ENCODE measurements around the gene UBE2A. TPM values are rescaled to one million over a fixed set of nuclear protein-coding genes. Genes with fewer than 3 reads are reported as not detected.

Gene UBE2A
- total and polyA plus RNA-seq, 2 donors (not counting 1 experiment from before 2014, with no cell fraction given) = 28.4 to 106 TPM

DNA sequence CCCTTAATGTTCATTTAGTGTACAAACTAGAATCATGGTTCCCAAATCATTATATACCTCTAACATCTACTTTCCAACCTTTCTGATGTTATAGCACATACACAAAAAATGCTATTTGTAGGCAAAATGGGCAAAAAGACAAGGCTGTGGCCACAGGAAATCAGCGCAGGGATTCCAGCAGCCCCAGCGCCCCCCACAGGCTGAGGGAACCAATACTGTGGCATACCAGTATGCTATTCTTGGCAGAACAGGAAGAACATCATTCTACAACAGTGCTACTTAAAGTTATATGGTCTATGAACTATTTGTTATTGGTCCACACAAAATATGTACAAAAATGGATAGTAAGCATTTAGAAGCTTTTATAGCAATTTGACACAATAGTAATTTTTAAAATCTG is 34.5 kb upstream of the UBE2A start:
- H3K36me3 ChIP-seq (ENCODE audit: control insufficient read depth, insufficient read depth, low read length) = no peaks in the 10 kb centered on the region
- no peak overlapping the region for H2AFZ ChIP-seq (ENCODE audit: low read length)
- no peak overlapping the region for H3K4me3 ChIP-seq (replicated peaks in 1 of 4; ENCODE audit: control extremely low read depth in 1 of 4, insufficient read depth in 1 of 4, low read depth in 3 of 4, low read length in 4 of 4)
- DNase-seq (ENCODE audit: low read depth in 2 of 2) = no peak
- no peaks in the 10 kb centered on the region for H3K27me3 ChIP-seq (ENCODE audit: control insufficient read depth, insufficient read depth, low read length)
- no peaks in the 10 kb centered on the region for H3K4me1 ChIP-seq (ENCODE audit: control insufficient read depth, extremely low read depth, insufficient read depth, low read length)
- H3K9me3 ChIP-seq (ENCODE audit: control insufficient read depth, insufficient read depth, low read depth, low read length) = no peaks in the 10 kb centered on the region
- no peaks in the 10 kb centered on the region for H3K79me2 ChIP-seq (ENCODE audit: control insufficient read depth, insufficient read depth, low read length)
- TF ChIP-seq, protein P1, sequence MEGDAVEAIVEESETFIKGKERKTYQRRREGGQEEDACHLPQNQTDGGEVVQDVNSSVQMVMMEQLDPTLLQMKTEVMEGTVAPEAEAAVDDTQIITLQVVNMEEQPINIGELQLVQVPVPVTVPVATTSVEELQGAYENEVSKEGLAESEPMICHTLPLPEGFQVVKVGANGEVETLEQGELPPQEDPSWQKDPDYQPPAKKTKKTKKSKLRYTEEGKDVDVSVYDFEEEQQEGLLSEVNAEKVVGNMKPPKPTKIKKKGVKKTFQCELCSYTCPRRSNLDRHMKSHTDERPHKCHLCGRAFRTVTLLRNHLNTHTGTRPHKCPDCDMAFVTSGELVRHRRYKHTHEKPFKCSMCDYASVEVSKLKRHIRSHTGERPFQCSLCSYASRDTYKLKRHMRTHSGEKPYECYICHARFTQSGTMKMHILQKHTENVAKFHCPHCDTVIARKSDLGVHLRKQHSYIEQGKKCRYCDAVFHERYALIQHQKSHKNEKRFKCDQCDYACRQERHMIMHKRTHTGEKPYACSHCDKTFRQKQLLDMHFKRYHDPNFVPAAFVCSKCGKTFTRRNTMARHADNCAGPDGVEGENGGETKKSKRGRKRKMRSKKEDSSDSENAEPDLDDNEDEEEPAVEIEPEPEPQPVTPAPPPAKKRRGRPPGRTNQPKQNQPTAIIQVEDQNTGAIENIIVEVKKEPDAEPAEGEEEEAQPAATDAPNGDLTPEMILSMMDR (conservative IDR thresholded peaks at IDR 0.05 in 1 of 2, IDR thresholded peaks at IDR 0.05 in 1 of 2; ENCODE audit: low read depth in 1 of 2, low read length in 2 of 2) = no peak
- TF ChIP-seq EZH2 (IDR thresholded peaks at IDR 0.05; ENCODE audit: low read length, missing control alignments) = no peak
- H3K4me2 ChIP-seq (ENCODE audit: extremely low read depth, insufficient read depth, low read length) = no peak overlapping the region
- no peaks in the 10 kb centered on the region for H4K20me1 ChIP-seq (ENCODE audit: control insufficient read depth, extremely low read depth, insufficient read depth, low read length)
- H3K9ac ChIP-seq (ENCODE audit: insufficient read depth, low read length) = no peak overlapping the region
- no peak overlapping the region for H3K27ac ChIP-seq (ENCODE audit: insufficient read depth, low read length)

DNA sequence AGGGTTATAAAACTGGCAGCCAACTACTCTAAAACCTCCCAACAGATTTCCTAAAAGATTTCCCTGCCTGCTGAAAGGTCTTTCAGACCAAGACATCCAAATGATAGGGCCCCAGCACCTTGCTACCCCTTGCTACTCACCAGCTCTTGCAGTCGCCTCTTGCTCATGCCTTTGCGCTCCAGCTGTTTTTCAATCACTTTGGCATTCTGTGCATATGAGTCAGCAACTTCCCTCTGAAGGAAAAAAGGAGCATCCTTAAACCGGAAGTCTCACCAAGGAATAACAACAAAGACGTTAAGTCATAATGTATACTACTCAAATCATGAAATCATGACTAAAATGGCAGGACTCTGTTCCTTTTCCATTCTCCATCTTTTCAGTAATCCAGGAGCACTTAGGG is 33.2 kb upstream of the UBE2A start:
- H3K27ac ChIP-seq (ENCODE audit: insufficient read depth, low read length) = peak overlapping the region; percentile 34
- no peaks in the 10 kb centered on the region for H4K20me1 ChIP-seq (ENCODE audit: control insufficient read depth, extremely low read depth, insufficient read depth, low read length)
- DNase-seq (ENCODE audit: low read depth in 2 of 2) = peak; percentile 63 to 74
- H3K36me3 ChIP-seq (ENCODE audit: control insufficient read depth, insufficient read depth, low read length) = no peaks in the 10 kb centered on the region
- H2AFZ ChIP-seq (ENCODE audit: low read length) = no peak overlapping the region
- no peak overlapping the region for H3K4me3 ChIP-seq (replicated peaks in 1 of 4; ENCODE audit: control extremely low read depth in 1 of 4, insufficient read depth in 1 of 4, low read depth in 3 of 4, low read length in 4 of 4)
- H3K4me1 ChIP-seq (ENCODE audit: control insufficient read depth, extremely low read depth, insufficient read depth, low read length) = no peaks in the 10 kb centered on the region
- no peak overlapping the region for H3K9ac ChIP-seq (ENCODE audit: insufficient read depth, low read length)
- no peaks in the 10 kb centered on the region for H3K27me3 ChIP-seq (ENCODE audit: control insufficient read depth, insufficient read depth, low read length)
- H3K9me3 ChIP-seq (ENCODE audit: control insufficient read depth, insufficient read depth, low read depth, low read length) = no peaks in the 10 kb centered on the region
- no peaks in the 10 kb centered on the region for H3K79me2 ChIP-seq (ENCODE audit: control insufficient read depth, insufficient read depth, low read length)
- TF ChIP-seq, protein P1 (conservative IDR thresholded peaks at IDR 0.05 in 1 of 2, IDR thresholded peaks at IDR 0.05 in 1 of 2; ENCODE audit: low read depth in 1 of 2, low read length in 2 of 2) = no peak
- TF ChIP-seq EZH2 (IDR thresholded peaks at IDR 0.05; ENCODE audit: low read length, missing control alignments) = no peak
- no peak overlapping the region for H3K4me2 ChIP-seq (ENCODE audit: extremely low read depth, insufficient read depth, low read length)

DNA sequence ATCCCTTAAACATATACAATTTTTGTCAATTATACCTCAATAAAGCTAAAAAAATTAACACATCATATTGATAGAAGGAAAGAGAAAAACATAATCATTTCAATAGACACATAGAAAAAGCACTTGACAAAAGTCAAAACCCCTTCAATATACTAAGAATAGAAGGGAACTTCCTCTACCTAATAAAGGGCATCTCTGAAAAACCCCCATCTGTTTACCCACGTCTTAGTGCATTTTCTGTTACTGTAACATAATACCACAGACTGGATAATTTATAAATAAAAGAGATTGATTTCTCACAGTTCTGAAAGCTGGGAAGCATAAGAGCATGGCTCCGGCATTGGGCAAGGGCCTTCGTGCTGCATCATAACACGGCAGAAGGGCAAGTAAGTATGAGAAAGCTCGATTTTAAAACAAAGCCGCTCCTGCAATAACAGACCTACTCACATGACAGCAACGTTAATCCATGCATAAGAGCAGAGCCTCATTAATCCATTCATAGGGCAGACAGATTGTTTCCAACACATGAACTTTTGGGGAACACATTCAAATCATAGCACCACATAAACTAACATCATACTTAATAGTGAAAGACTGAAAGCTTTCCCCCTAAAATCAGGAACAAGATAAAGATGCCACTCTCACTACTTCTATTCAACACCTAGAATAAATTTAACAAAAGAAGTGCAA is 24.9 kb upstream of the UBE2A start:
- Histone ChIP-seq H3K79me2 (ENCODE audit: control insufficient read depth, insufficient read depth, low read length) (no peaks in the 10 kb centered on the region), H3K9me3 (ENCODE audit: control insufficient read depth, insufficient read depth, low read depth, low read length) (no peaks in the 10 kb centered on the region), H3K4me3 (replicated peaks in 1 of 4; ENCODE audit: control extremely low read depth in 1 of 4, insufficient read depth in 1 of 4, low read depth in 3 of 4, low read length in 4 of 4) (no peak overlapping the region), H3K27me3 (ENCODE audit: control insufficient read depth, insufficient read depth, low read length) (no peaks in the 10 kb centered on the region), H4K20me1 (ENCODE audit: control insufficient read depth, extremely low read depth, insufficient read depth, low read length) (no peaks in the 10 kb centered on the region), H3K9ac (ENCODE audit: insufficient read depth, low read length) (no peak overlapping the region), H2AFZ (ENCODE audit: low read length) (no peak overlapping the region), H3K4me2 (ENCODE audit: extremely low read depth, insufficient read depth, low read length) (no peak overlapping the region), H3K36me3 (ENCODE audit: control insufficient read depth, insufficient read depth, low read length) (no peaks in the 10 kb centered on the region), H3K4me1 (ENCODE audit: control insufficient read depth, extremely low read depth, insufficient read depth, low read length) (no peaks in the 10 kb centered on the region), H3K27ac (ENCODE audit: insufficient read depth, low read length) (no peak overlapping the region)
- no peak for TF ChIP-seq EZH2 (IDR thresholded peaks at IDR 0.05; ENCODE audit: low read length, missing control alignments)
- TF ChIP-seq, protein P1 (conservative IDR thresholded peaks at IDR 0.05 in 1 of 2, IDR thresholded peaks at IDR 0.05 in 1 of 2; ENCODE audit: low read depth in 1 of 2, low read length in 2 of 2) = no peak
- no peak for DNase-seq (ENCODE audit: low read depth in 2 of 2)

Data from fibroblast of lung (primary cell).